Panc1 (cell line): ENCODE data around the gene SDF4. TPM values are rescaled to one million over a fixed set of nuclear protein-coding genes. Genes with fewer than 3 reads are reported as not detected.
A peak's percentile ranks its signal among the peaks of the same experiment; 100 is the strongest.

Source experiments
- ATAC-seq: fragments of 200-7000 bp; cut with Tn5 transposase; 2 replicates; pipeline ENCODE4 v1.9.1; 2020; ENCODE audit warnings: mild to moderate bottlenecking, moderate library complexity
- BruUV-seq: library from RNA; stranded (reverse); fragments of 400-500 nt; replicated peaks from 2 replicates; lab custom pipeline; 2021; lab: Mats Ljungman, UMichigan
- CTCF ChIA-PET: fragments of 300-600 bp; sonication (Branson Sonifier 250); formaldehyde crosslinking; loops from one replicate; lab custom pipeline; 2022; ENCODE audit warnings: antibody characterized with exemption; lab: Charles Lee
- POLR2A ChIA-PET: fragments of 300-600 bp; sonication (Branson Sonifier 250); formaldehyde crosslinking; loops from one replicate; lab custom pipeline; 2022; ENCODE audit warnings: antibody characterized with exemption; lab: Charles Lee
- DNase-seq: peaks from one replicate; pipeline ENCODE4 v3.0.0-alpha.2; 2010; ENCODE audit warnings: low read depth, low spot score
- H3K27ac ChIP-seq: 2 replicates; pipeline ENCODE4 v1.5.1; 2011; ENCODE audit warnings: mild to moderate bottlenecking, low read length, inconsistent platforms
- H3K27me3 ChIP-seq: fragments of 200-500 bp; sonication (Bioruptor generic); 2 replicates; pipeline ENCODE4 v1.6.0; 2014; ENCODE audit warnings: low read length, inconsistent platforms; ENCODE audit not compliant: control insufficient read depth, insufficient read depth
- H3K36me3 ChIP-seq: fragments of 200-500 bp; sonication (Bioruptor generic); 2 replicates; pipeline ENCODE4 v1.5.1; 2014; ENCODE audit warnings: inconsistent platforms, mild to moderate bottlenecking, low read length, moderate library complexity; ENCODE audit not compliant: control insufficient read depth, insufficient read depth
- H3K4me1 ChIP-seq: 2 replicates; pipeline ENCODE4 v1.5.1; 2011; ENCODE audit warnings: inconsistent platforms, mild to moderate bottlenecking, low read length, moderate library complexity; ENCODE audit not compliant: control insufficient read depth, insufficient read depth
- H3K4me3 ChIP-seq, 2 experiments: 2 replicates each; pipeline ENCODE4 v1.5.1; 2011 to 2012; ENCODE audit warnings: low read depth in 2 of 2, low read length in 2 of 2, mild to moderate bottlenecking in 2 of 2, inconsistent platforms in 1 of 2, moderate library complexity in 1 of 2
- H3K9me3 ChIP-seq: fragments of 200-500 bp; sonication (Bioruptor generic); 2 replicates; pipeline ENCODE4 v1.5.1; 2014; ENCODE audit warnings: low read depth, mild to moderate bottlenecking, inconsistent platforms, low read length, moderate library complexity; ENCODE audit not compliant: control insufficient read depth, insufficient read depth
- CTCF ChIP-seq: fragments of 450-650 bp; IDR thresholded peaks from 2 replicates; pipeline ENCODE4 v1.5.1; 2017; ENCODE audit warnings: mild to moderate bottlenecking
- POLR2AphosphoS5 ChIP-seq: IDR thresholded peaks from 2 replicates; pipeline ENCODE4 v1.6.1; 2012; ENCODE audit warnings: mild to moderate bottlenecking, low read depth, low read length, moderate library complexity
- SIN3A ChIP-seq: IDR thresholded peaks from 2 replicates; pipeline ENCODE4 v1.6.1; 2012; ENCODE audit warnings: low read depth, mild to moderate bottlenecking, low read length, moderate library complexity, borderline replicate concordance; ENCODE audit not compliant: insufficient read depth
- TCF7L2 ChIP-seq: IDR thresholded peaks from 2 replicates; pipeline ENCODE4 v1.6.1; 2011; ENCODE audit warnings: mild to moderate bottlenecking, low read depth, low read length, inconsistent platforms
- in situ Hi-C: cut with HindIII; loops from 2 replicates; pipeline ENCODE4 v1.10.0; 2016; ENCODE audit warnings: low sequenced_read_pairs, low pct_unique_long_range_greater_than_20kb
- intact Hi-C: fragments of 100-400 bp; cut with micrococcal nuclease; formaldehyde crosslinking; loops from one replicate; pipeline ENCODE4 v1.10.0; 2022; ENCODE audit not compliant: unreplicated experiment
- total RNA-seq: library from RNA; stranded (reverse); gene quantifications from one replicate; pipeline ENCODE4 v1.2.1, GENCODE V29; 2021; ENCODE audit not compliant: unreplicated experiment
- TF ChIP-seq, protein P1 (sequence below), 2 experiments: IDR thresholded peaks; 2 replicates each; pipeline ENCODE4 v1.6.1; 2011 to 2012; ENCODE audit warnings: low read depth in 2 of 2, control low read depth in 1 of 2, low read length in 1 of 2, mild to moderate bottlenecking in 1 of 2, moderate library complexity in 1 of 2; ENCODE audit not compliant: insufficient read depth in 1 of 2

Gene SDF4
- total RNA-seq, 1 experiment from 2014 or later = 335 TPM

- CTCF ChIA-PET = no interaction called here
Observed at GRCh38 chr1:1206966-1207531, 24.8 kb downstream of the SDF4 start.

DNA sequence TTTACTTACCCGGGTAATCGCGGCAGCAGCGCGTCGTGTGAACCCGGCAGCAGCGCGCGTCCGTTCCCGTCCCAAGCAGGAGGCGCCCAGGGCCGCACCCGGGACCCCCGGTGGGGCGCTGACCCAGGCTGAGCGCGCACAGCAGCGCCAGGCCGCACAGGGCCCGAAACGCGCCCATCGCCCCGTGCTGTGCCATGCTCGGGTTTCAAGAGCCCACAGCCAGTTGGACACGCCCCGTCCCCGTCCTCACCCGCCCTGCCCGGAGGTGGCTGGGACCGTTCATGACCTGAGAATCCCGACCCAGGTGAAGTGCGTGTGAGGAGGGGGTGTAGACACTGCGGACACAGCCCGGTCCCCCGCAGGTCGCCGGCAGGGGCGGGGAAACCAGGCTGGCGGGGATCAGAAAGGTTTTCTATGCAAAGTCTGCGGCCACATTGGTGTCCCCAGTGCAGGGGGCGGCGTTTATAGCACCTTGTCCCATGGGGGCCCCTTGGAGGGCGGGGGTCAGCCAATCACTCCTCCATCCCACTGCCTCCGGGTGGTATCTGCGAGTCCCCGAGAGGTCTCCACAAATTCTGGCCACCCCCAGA is 25.3 kb downstream of the SDF4 start, which contains the start of gene TNFRSF18:
TNFRSF18 (minus strand) TSS at position 217 of the 590 bp plus-strand sequence; CDS start at position 196, 21 bp downstream.
- ChIA-PET CTCF (no interaction called here), POLR2A (no interaction called here)
- Histone ChIP-seq H3K27ac (no peak within 1 kb of the TSS), H3K9me3 (no peaks in the 10 kb centered on the region), H3K27me3 (no peaks in the 10 kb centered on the region), H3K4me3 (peak within 1 kb of the TSS; percentile 25 to 38), H3K4me1 (peaks cover 11% of the 10 kb centered on the region), H3K36me3 (no peaks in the 10 kb centered on the region)
- intact Hi-C loops = no loop called here
- BruUV-seq = no TSS peak
- no peak for DNase-seq
- in situ Hi-C loops = no loop called here
- ATAC-seq = peak; percentile 49
- TF ChIP-seq, protein P1, sequence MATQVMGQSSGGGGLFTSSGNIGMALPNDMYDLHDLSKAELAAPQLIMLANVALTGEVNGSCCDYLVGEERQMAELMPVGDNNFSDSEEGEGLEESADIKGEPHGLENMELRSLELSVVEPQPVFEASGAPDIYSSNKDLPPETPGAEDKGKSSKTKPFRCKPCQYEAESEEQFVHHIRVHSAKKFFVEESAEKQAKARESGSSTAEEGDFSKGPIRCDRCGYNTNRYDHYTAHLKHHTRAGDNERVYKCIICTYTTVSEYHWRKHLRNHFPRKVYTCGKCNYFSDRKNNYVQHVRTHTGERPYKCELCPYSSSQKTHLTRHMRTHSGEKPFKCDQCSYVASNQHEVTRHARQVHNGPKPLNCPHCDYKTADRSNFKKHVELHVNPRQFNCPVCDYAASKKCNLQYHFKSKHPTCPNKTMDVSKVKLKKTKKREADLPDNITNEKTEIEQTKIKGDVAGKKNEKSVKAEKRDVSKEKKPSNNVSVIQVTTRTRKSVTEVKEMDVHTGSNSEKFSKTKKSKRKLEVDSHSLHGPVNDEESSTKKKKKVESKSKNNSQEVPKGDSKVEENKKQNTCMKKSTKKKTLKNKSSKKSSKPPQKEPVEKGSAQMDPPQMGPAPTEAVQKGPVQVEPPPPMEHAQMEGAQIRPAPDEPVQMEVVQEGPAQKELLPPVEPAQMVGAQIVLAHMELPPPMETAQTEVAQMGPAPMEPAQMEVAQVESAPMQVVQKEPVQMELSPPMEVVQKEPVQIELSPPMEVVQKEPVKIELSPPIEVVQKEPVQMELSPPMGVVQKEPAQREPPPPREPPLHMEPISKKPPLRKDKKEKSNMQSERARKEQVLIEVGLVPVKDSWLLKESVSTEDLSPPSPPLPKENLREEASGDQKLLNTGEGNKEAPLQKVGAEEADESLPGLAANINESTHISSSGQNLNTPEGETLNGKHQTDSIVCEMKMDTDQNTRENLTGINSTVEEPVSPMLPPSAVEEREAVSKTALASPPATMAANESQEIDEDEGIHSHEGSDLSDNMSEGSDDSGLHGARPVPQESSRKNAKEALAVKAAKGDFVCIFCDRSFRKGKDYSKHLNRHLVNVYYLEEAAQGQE (IDR thresholded peaks at IDR 0.05; ENCODE audit: insufficient read depth in 1 of 2, low read depth in 2 of 2, low read length in 1 of 2) = no peak

More at GRCh38 chr1:1206966-1207531, 24.8 kb downstream of the SDF4 start:
- TF ChIP-seq CTCF (no peak), TCF7L2 (no peak), POLR2AphosphoS5 (no peak), SIN3A (no peak)
- TF ChIP-seq, protein P1 (IDR thresholded peaks at IDR 0.05; ENCODE audit: insufficient read depth in 1 of 2, low read depth in 2 of 2, low read length in 1 of 2) = no peak
- in situ Hi-C loops (no loop called here), intact Hi-C loops (no loop called here)
- POLR2A ChIA-PET = no interaction called here
- ATAC-seq = no peak
- no peaks in the 10 kb centered on the region for H3K27me3 ChIP-seq
- H3K36me3 ChIP-seq = no peaks in the 10 kb centered on the region
- no TSS peak for BruUV-seq
- peak overlapping the region in 1 of 2 experiments; percentile 38; a peak in 2 of 4 replicates for H3K4me3 ChIP-seq
- H3K9me3 ChIP-seq = no peaks in the 10 kb centered on the region
- no peak overlapping the region for H3K27ac ChIP-seq
- DNase-seq = no peak
- peaks cover 11% of the 10 kb centered on the region for H3K4me1 ChIP-seq
